Glomerular visceral epithelial cell (primary cell): ENCODE measurements around the gene PLPP6.

Experiments used
- DNase-seq: peaks from one replicate; pipeline ENCODE4 v3.0.0-alpha.2; 2016; ENCODE audit errors: extremely low spot score

The PLPP6 gene

DNA sequence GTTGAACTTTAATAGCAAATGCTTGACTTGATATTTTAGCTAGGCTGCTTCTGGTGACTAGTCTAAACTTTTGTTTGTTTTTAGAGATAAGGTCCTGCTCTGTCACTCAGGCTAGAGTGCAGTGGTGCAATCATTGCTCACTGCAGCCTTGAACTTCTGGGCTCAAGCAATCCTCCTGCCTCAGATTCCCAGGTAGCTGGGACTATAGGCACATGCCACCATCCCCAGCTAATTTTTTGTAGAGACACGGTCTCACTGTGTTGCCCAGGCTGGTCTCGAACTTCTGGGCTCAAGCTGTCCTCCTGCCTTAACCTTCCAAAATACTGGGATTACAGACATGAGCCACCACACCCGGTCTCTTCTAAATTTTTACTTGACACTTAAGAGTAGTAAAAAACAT, 38.0 kb downstream of the PLPP6 start:
- no peak for DNase-seq

DNA sequence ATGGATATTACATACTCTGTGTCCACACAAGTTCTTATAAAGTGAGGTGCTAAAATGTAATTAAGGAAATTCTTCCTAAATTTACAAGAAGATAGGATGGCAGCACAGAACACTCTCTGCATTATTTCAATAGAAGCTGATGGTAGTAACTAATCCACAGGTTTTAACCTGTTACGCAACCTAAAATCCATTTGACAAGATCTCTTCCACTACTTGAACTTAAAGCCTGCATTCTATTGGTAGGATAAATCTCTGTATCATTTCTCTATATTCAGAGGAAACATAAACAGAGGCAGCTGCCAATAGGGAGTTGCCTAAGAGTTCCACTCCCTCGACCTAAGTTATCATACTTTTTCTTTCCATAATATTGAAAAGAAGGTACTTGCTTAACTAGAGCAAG, 38.8 kb downstream of the PLPP6 start:
- no peak for DNase-seq

DNA sequence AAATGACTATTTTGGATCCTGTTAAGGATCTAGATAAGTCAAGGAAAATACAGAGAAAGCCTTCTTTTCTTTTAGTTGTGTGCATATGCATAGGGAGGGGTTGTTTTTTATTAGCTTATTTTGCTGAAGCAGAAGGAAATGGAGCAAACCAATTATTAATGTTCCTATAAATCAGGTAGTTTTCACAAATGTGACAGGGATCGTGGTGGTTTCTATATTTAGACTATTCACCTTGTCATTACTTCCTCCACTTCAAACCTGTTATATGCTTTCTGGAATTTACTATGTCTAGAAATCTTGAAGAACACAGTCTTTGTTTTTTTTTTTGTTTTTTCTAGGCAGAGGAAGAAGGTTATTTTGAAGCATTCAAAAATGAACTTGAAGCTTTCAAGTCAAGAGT, 39.4 kb downstream of the PLPP6 start:
- no peak for DNase-seq

DNA sequence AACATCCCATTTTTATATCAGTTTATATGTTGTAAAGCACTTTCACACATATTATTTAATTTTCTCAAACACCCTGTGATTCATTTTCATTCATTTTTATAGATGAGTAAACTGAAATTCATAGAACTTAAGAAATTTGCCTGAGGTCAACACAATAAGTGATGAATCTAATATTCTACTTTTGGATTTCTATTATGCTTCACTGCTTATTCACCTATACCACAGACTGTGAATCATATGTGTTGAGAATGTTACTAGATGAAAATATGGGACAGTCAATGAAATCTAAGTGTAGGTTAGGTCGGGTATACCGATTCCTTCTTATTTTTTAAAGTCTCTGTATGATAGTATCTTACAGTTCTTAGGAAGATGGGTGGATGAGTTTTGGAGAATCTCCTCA, 42.0 kb downstream of the PLPP6 start:
- DNase-seq: no peak

DNA sequence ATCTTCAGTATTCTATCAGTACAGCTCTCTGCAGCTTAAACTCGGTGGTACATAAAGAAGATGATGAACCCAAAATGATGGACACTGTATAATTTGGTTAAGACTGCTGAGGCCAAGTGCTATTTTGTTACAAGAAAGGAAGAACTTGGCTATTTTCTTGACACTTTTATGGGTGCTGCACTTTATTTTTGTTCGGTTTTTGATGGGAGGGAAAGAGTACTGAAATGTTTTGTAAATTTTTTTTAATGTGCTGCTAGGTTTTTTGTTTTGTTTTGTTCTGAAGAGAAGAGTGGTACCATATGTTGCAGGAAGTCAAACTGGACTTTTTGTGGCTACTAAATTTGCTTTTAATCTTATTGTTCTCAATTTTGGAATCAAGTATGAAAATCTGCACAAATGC, 43.9 kb downstream of the PLPP6 start:
- no peak for DNase-seq

DNA sequence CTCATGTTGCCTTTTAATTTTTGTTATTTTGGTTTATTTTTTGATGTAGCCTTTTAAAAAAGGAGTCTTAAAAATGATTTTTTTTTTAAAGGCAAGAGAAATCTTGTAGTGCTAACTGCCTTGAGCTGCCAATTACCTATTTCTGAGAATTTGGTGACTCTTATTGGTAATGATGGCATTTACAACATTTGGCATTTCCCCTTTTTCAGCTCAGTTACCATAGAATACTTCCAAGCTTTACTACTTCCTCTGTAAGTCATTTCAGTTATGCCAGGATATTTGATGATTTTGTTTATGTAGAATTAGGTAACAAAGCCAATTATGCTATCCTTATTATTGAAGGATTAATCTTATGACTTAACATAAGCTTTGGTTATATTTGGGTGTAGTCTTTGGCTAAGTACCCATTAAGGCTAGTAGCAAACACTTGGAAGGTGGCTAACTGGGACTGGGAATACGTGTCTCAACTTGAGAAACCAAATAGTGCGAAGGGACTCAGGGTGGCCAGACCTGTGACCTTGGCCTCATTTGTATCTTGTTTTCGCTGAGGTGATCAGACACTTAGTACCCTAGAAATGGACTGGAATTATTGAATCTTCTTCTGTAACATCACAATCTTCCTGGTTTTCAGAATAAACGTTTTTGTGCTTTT, 45.0 kb downstream of the PLPP6 start:
- no peak for DNase-seq

DNA sequence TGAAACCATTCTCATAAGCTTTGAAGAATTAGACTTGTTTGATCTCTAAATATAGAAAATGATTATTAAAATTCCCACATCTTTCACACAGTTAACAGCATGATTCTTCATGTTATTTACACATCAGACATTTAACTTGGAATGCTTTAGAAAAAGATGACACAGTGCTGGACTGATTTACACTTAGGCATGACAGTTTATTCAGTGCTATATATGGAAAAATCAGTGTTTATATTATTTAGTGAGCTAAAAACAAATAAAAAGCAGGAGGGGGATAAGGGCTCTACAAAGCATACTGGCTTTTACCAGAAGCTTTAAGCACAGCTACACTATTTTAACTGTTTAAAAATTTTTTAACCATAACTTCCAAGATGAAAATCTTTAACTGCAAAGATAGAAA, 47.3 kb downstream of the PLPP6 start:
- DNase-seq: no peak

DNA sequence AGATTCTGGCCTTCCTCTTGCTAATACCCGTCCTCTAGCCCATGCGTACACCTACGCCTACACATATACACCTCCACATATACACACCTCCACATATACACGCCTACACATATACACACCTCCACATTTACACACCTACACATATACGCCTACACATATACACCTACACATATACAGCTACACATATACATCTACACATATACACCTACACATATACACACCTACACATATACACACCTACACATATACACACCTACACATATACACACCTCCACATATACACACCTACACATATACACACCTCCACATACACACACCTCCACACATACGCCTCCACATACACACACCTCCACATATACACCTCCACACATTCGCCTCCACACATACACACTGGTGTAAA, 51.8 kb downstream of the PLPP6 start:
- no peak for DNase-seq

DNA sequence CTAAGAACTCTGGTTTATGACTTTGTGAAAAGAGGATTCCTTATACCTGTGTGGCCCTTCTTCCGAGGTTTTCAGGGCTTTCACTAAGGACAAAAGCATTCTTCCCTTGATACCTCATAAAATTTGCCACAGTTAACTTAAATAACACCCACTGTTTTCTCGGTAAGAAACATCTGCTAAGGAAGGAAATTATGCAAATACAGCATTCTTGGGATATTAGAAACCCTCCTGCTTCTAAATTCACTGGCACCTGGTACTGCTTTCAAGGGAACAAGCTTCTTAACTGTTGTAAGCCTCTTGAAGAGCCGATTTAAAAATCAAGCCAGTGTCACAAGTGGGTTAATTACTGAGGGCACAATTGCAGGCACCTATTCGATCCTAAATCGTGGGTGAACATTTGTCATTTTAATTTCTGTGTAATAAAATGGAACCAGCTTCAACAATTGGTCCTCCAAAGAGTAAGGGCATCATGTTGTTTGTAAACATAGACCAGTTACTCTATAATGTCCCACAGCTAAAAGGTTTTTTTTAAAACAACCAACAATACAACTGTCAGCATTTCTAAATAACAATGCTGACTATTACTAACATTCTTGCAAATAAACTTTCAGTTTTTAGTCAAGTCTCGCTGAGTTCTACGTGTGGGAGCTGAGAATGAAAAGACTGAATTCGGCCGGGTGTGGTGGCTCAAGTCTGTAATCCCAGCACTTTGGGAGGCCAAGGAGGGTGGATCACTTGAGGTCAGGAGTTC, 52.3 kb downstream of the PLPP6 start:
- no peak for DNase-seq
